K562 (cell line): ENCODE data around the gene ADIPOQ.
"Not testable (repeated sequence)": the region's sequence is repeated elsewhere in the genome, so short reads cannot be mapped to it uniquely, and the experiment has no call there.

Experiments used
- CBX8 ChIP-seq: fragments of 200-600 bp; sonication (generic); IDR thresholded peaks from 2 replicates; pipeline ENCODE4 v1.6.1; 2012; ENCODE audit warnings: borderline replicate concordance, mixed run types, low read depth, mild to moderate bottlenecking, moderate library complexity, mixed read lengths, low read length, control low read depth, inconsistent platforms; ENCODE audit not compliant: poor library complexity, severe bottlenecking; ENCODE audit errors: extremely low read depth
- RAD21 ChIP-seq, 2 experiments: fragments of 250-450 bp in 1 of 2; fragments of 450-650 bp in 1 of 2; sonication (Bioruptor Pico) in 1 of 2; formaldehyde crosslinking in 1 of 2; IDR thresholded peaks in 1 of 2; conservative IDR thresholded peaks in 1 of 2; 2 replicates each; pipeline versions ENCODE4 v1.4.0 to v1.8.0; 2020 to 2022; ENCODE audit warnings: mild to moderate bottlenecking in 2 of 2, moderate library complexity in 1 of 2
- SMARCA5 ChIP-seq: fragments of 450-650 bp; IDR thresholded peaks from 2 replicates; pipeline ENCODE4 v1.6.1; 2016
- TAF1 ChIP-seq: IDR thresholded peaks from 2 replicates; pipeline ENCODE4 v1.6.1; 2011; ENCODE audit warnings: mild to moderate bottlenecking, low read length, moderate library complexity; ENCODE audit not compliant: insufficient read depth, control insufficient read depth, severe bottlenecking; ENCODE audit errors: extremely low read depth
- TF ChIP-seq, protein P1 (sequence below): fragments of 250-450 bp; sonication (Bioruptor Pico); IDR thresholded peaks from 2 replicates; pipeline ENCODE4 v1.8.0; 2022; ENCODE audit warnings: moderate library complexity, mild to moderate bottlenecking, inconsistent platforms

DNA sequence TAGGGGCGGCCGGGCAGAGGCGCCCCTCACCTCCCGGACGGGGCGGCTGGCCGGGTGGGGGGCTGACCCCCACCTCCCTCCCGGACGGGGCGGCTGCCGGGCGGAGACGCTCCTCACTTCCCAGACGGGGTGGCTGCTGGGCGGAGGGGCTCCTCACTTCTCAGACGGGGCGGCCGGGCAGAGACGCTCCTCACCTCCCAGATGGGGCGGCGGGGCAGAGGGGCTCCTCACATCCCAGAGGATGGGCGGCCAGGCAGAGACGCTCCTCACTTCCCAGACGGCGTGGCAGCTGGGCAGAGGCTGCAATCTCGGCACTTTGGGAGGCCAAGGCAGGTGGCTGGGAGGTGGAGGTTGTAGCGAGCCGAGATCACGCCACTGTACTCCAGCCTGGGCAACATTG, 42.4 kb downstream of the ADIPOQ start:
- TF ChIP-seq SMARCA5; CBX8; TAF1; RAD21 (CRISPR knock-in tag; conservative IDR thresholded peaks at IDR 0.05 in 1 of 2, IDR thresholded peaks at IDR 0.05 in 1 of 2): not testable (repeated sequence)
- TF ChIP-seq, protein P1, sequence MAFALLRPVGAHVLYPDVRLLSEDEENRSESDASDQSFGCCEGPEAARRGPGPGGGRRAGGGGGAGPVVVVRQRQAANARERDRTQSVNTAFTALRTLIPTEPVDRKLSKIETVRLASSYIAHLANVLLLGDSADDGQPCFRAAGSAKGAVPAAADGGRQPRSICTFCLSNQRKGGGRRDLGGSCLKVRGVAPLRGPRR (CRISPR knock-in tag), result not testable (repeated sequence)
